SK-N-SH (cell line): ENCODE measurements around the gene AMER1. TPM values are rescaled to one million over a fixed set of nuclear protein-coding genes. Genes with fewer than 3 reads are reported as not detected.

Experiments
- CTCF ChIA-PET: fragments of 300-600, 350-600 bp; formaldehyde crosslinking; extraction: SDS; loops from one replicate; lab custom pipeline; 2021; lab: Yijun Ruan, JAX
- POLR2A ChIA-PET: fragments of 350-600 bp; sonication (Branson Sonifier 250); formaldehyde crosslinking; extraction: SDS; loops from one replicate; lab custom pipeline; 2020; ENCODE audit warnings: antibody characterized with exemption, inconsistent platforms; lab: Yijun Ruan, JAX
- DNase-seq: peaks from one replicate; pipeline ENCODE4 v3.0.0; 2012
- H2AFZ ChIP-seq: fragments of 200-600 bp; sonication (generic); 2 replicates; pipeline ENCODE4 v1.8.1; 2016; ENCODE audit warnings: antibody characterized with exemption, mild to moderate bottlenecking, low read depth
- H3F3A ChIP-seq: fragments of 200-600 bp; sonication (generic); replicated peaks from 2 replicates; pipeline ENCODE3; 2016; ENCODE audit warnings: antibody characterized with exemption, mild to moderate bottlenecking; ENCODE audit not compliant: insufficient read depth
- H3K27ac ChIP-seq, 2 experiments: fragments of 200-500 bp in 1 of 2; fragments of 200-600 bp in 1 of 2; sonication (Bioruptor generic) in 1 of 2; sonication (generic), shearing (Covaris generic) in 1 of 2; 2 replicates each; pipeline versions ENCODE4 v1.5.1 to v1.6.1; 2014 to 2016; ENCODE audit warnings: low read depth in 2 of 2, inconsistent platforms in 1 of 2, low read length in 1 of 2, mild to moderate bottlenecking in 1 of 2, mixed read lengths in 1 of 2
- H3K27me3 ChIP-seq: fragments of 200-600 bp; sonication (generic), shearing (Covaris generic); 2 replicates; pipeline ENCODE4 v1.6.1; 2016; ENCODE audit warnings: mixed run types; ENCODE audit not compliant: insufficient read depth
- H3K36me3 ChIP-seq, 2 experiments: fragments of 200-500 bp in 1 of 2; fragments of 200-600 bp in 1 of 2; sonication (Bioruptor generic) in 1 of 2; sonication (generic) in 1 of 2; replicated peaks in 1 of 2; 2 replicates each; pipeline versions ENCODE3 to v1.5.1; 2014 to 2016; ENCODE audit warnings: low read length in 1 of 2, mild to moderate bottlenecking in 1 of 2; ENCODE audit not compliant: insufficient read depth in 2 of 2, control insufficient read depth in 1 of 2
- H3K4me1 ChIP-seq, 2 experiments: fragments of 200-500 bp in 1 of 2; fragments of 200-600 bp in 1 of 2; sonication (Bioruptor generic) in 1 of 2; sonication (generic), shearing (Covaris generic) in 1 of 2; 2 replicates each; pipeline versions ENCODE4 v1.5.1 to v1.6.1; 2014 to 2016; ENCODE audit warnings: low read depth in 1 of 2, low read length in 1 of 2, mixed run types in 1 of 2; ENCODE audit not compliant: insufficient read depth in 2 of 2, control insufficient read depth in 1 of 2
- H3K4me2 ChIP-seq: fragments of 200-600 bp; sonication (generic), shearing (Covaris generic); 2 replicates; pipeline ENCODE4 v1.6.1; 2017; ENCODE audit warnings: mixed run types
- H3K4me3 ChIP-seq, 2 experiments: fragments of 200-500 bp in 1 of 2; fragments of 200-600 bp in 1 of 2; sonication (Bioruptor generic) in 1 of 2; sonication (generic), shearing (Covaris generic) in 1 of 2; 2 replicates each; pipeline versions ENCODE4 v1.5.1 to v1.8.1; 2014 to 2016; ENCODE audit warnings: low read depth in 2 of 2, inconsistent platforms in 1 of 2, low read length in 1 of 2, mild to moderate bottlenecking in 1 of 2, mixed read lengths in 1 of 2, moderate library complexity in 1 of 2
- H3K79me2 ChIP-seq: fragments of 200-600 bp; sonication (generic); 2 replicates; pipeline ENCODE4 v1.8.1; 2017; ENCODE audit warnings: mild to moderate bottlenecking; ENCODE audit not compliant: insufficient read depth
- H3K9ac ChIP-seq: fragments of 200-600 bp; sonication (generic); 2 replicates; pipeline ENCODE4 v1.6.1; 2017; ENCODE audit warnings: mixed run types
- H3K9me2 ChIP-seq: fragments of 200-600 bp; sonication (generic); 2 replicates; pipeline ENCODE4 v1.6.1; 2017; ENCODE audit warnings: mixed run types
- H3K9me3 ChIP-seq: fragments of 200-600 bp; sonication (generic); 2 replicates; pipeline ENCODE4 v1.6.1; 2017; ENCODE audit warnings: mixed run types, mild to moderate bottlenecking, moderate library complexity
- H4K20me1 ChIP-seq: fragments of 200-600 bp; sonication (generic); 2 replicates; pipeline ENCODE4 v1.6.1; 2017; ENCODE audit warnings: mild to moderate bottlenecking, mixed run types; ENCODE audit not compliant: insufficient read depth
- CHD2 ChIP-seq: fragments of 150-350 bp; IDR thresholded peaks from 2 replicates; pipeline ENCODE4 v1.6.1; 2018; ENCODE audit warnings: low read length; ENCODE audit not compliant: partially characterized antibody
- ELF1 ChIP-seq: IDR thresholded peaks from 2 replicates; pipeline ENCODE4 v1.4.0; 2012
- EP300 ChIP-seq, 2 experiments: IDR thresholded peaks; 2 replicates each; pipeline versions ENCODE4 v1.4.0 to v1.6.1; 2012; ENCODE audit warnings: borderline replicate concordance in 1 of 2, low read depth in 1 of 2, low read length in 1 of 2
- EZH2phosphoT487 ChIP-seq: fragments of 200-600 bp; sonication (generic); IDR thresholded peaks from 2 replicates; pipeline ENCODE4 v1.6.1; 2017; ENCODE audit warnings: low read depth, mixed run types, mild to moderate bottlenecking, antibody characterized with exemption, moderate library complexity, borderline replicate concordance
- FOXJ3 ChIP-seq: sonication (generic); formaldehyde crosslinking; IDR thresholded peaks from 2 replicates; pipeline ENCODE4 v1.5.1; 2020; ENCODE audit warnings: mild to moderate bottlenecking, missing genetic modification reagents
- FOXM1 ChIP-seq: IDR thresholded peaks from 2 replicates; pipeline ENCODE4 v1.4.0; 2012; ENCODE audit warnings: low read depth, mild to moderate bottlenecking
- GABPA ChIP-seq: IDR thresholded peaks from 2 replicates; pipeline ENCODE4 v1.4.0; 2012; ENCODE audit warnings: low read depth, mild to moderate bottlenecking
- MEF2A ChIP-seq: IDR thresholded peaks from 2 replicates; pipeline ENCODE4 v1.4.0; 2012; ENCODE audit warnings: low read depth, borderline replicate concordance
- NRF1 ChIP-seq: IDR thresholded peaks from 2 replicates; pipeline ENCODE4 v1.6.1; 2012; ENCODE audit warnings: low read depth, mild to moderate bottlenecking, low read length
- RAD21 ChIP-seq: IDR thresholded peaks from 2 replicates; pipeline ENCODE4 v1.6.1; 2012; ENCODE audit warnings: mild to moderate bottlenecking, low read length
- RFX5 ChIP-seq: IDR thresholded peaks from 2 replicates; pipeline ENCODE4 v1.6.1; 2012; ENCODE audit warnings: mild to moderate bottlenecking, improper control_type of control experiment, low read length
- SMC3 ChIP-seq: IDR thresholded peaks from 2 replicates; pipeline ENCODE4 v1.6.1; 2012; ENCODE audit warnings: low read depth, low read length, improper control_type of control experiment
- USF2 ChIP-seq: fragments of 150-350 bp; IDR thresholded peaks from 2 replicates; pipeline ENCODE4 v1.6.1; 2017; ENCODE audit warnings: antibody characterized with exemption, low read length, low read depth, borderline replicate concordance
- YY1 ChIP-seq: IDR thresholded peaks from 2 replicates; pipeline ENCODE4 v1.4.0; 2012; ENCODE audit warnings: low read depth, mild to moderate bottlenecking
- ZBTB33 ChIP-seq: IDR thresholded peaks from 2 replicates; pipeline ENCODE4 v1.4.0; 2012; ENCODE audit warnings: low read depth, borderline replicate concordance
- WGBS: methylation state at CpG from one replicate; pipeline ENCODE4 v1.1.6; 2017; ENCODE audit warnings: low lambda C conversion rate; 5-methylcytosine and 5-hydroxymethylcytosine counted together
- polyA plus RNA-seq, 3 experiments: library from polyadenylated mRNA; depleted of rRNA; stranded (reverse); fragments of >200 nt; gene quantifications; 2 replicates each; pipeline ENCODE4 v1.2.3, GENCODE V29; 2012
- TF ChIP-seq, protein P1 (sequence below): IDR thresholded peaks from 2 replicates; pipeline ENCODE4; 2012
- TF ChIP-seq, protein P2 (sequence below): fragments of 150-350 bp; IDR thresholded peaks from 2 replicates; pipeline ENCODE4 v1.6.1; 2016; ENCODE audit warnings: mild to moderate bottlenecking, low read depth, low read length

The AMER1 gene
- polyA plus RNA-seq, 1 of the 3 experiments (the other 2 are of a cell fraction) = 0.67 TPM

GRCh38 chrX:64187762-64188150 lies 17.8 kb downstream of the AMER1 start:
- Histone ChIP-seq H2AFZ (no peak overlapping the region), H3F3A (no peaks in the 10 kb centered on the region), H3K4me3 (no peak overlapping the region), H3K9me3 (no peaks in the 10 kb centered on the region), H3K27me3 (no peaks in the 10 kb centered on the region), H3K4me1 (no peaks in the 10 kb centered on the region; a peak in 1 of 4 replicates), H3K36me3 (peaks cover 0 to 4% of the 10 kb centered on the region in 2 experiments), H3K9ac (no peak overlapping the region), H3K4me2 (no peak overlapping the region), H3K9me2 (no peaks in the 10 kb centered on the region), H4K20me1 (no peaks in the 10 kb centered on the region), H3K79me2 (no peaks in the 10 kb centered on the region), H3K27ac (no peak overlapping the region)
- no peak for DNase-seq
- POLR2A ChIA-PET = no interaction called here
- CTCF ChIA-PET = no interaction called here
- TF ChIP-seq MEF2A = no peak
- TF ChIP-seq SMC3 = no peak
- TF ChIP-seq, protein P1, sequence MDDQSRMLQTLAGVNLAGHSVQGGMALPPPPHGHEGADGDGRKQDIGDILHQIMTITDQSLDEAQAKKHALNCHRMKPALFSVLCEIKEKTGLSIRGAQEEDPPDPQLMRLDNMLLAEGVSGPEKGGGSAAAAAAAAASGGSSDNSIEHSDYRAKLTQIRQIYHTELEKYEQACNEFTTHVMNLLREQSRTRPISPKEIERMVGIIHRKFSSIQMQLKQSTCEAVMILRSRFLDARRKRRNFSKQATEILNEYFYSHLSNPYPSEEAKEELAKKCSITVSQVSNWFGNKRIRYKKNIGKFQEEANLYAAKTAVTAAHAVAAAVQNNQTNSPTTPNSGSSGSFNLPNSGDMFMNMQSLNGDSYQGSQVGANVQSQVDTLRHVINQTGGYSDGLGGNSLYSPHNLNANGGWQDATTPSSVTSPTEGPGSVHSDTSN = no peak
- TF ChIP-seq FOXM1 = no peak
- TF ChIP-seq, all 33 proteins: peak for 0

- Histone ChIP-seq H3K4me1 (no peaks in the 10 kb centered on the region; a peak in 1 of 4 replicates), H3K9ac (no peak overlapping the region), H3K4me2 (no peak overlapping the region), H4K20me1 (no peaks in the 10 kb centered on the region), H3K79me2 (no peaks in the 10 kb centered on the region), H3K36me3 (no peaks in the 10 kb centered on the region), H3K27ac (no peak overlapping the region)
- DNase-seq = no peak
- TF ChIP-seq EZH2phosphoT487 (no peak), FOXM1 (no peak), YY1 (no peak), EP300 (IDR thresholded peaks at IDR 0.05; ENCODE audit: borderline replicate concordance in 1 of 2, low read depth in 1 of 2, low read length in 1 of 2) (no peak), CHD2 (no peak)
- TF ChIP-seq, all 33 proteins: peak for 0
- Histone ChIP-seq H3K27me3 (no peaks in the 10 kb centered on the region), H3K4me3 (no peak overlapping the region), H2AFZ (no peak overlapping the region), H3K9me2 (no peaks in the 10 kb centered on the region), H3F3A (no peaks in the 10 kb centered on the region), H3K9me3 (no peaks in the 10 kb centered on the region)
- 40% methylated on average over 1 of the region's 1 CpG for WGBS
- POLR2A ChIA-PET = no interaction called here
- CTCF ChIA-PET = no interaction called here
Observed at GRCh38 chrX:64186974-64187761, 18.3 kb downstream of the AMER1 start.

DNA sequence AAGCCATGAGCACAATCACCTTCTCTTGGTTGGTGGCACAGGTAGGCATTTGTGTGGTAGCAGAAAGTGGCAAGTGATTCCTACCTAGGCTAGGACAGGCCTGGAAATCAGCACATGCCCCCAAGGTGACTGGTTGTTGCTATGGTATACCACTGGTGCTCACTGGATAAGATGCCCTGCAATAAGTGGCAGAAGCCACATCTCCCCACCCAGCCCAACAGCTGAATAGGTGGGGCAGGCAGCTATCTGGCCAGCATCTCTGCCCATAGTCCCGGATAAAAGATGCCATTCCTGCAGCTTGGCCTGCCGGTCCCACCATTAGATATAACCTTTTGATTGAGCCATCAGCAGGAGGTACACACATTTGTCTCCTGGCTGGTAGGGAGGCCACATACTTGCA lies 21.1 kb downstream of the AMER1 start:
- 46% methylated on average over 2 of the region's 2 CpGs for whole genome bisulfite sequencing
- Histone ChIP-seq H3K9me3 (no peaks in the 10 kb centered on the region), H4K20me1 (no peaks in the 10 kb centered on the region), H3K9me2 (no peaks in the 10 kb centered on the region), H3K9ac (no peak overlapping the region), H3F3A (no peaks in the 10 kb centered on the region), H3K27ac (no peak overlapping the region), H3K4me2 (no peak overlapping the region), H3K27me3 (no peaks in the 10 kb centered on the region), H3K79me2 (no peaks in the 10 kb centered on the region), H3K4me1 (no peaks in the 10 kb centered on the region; a peak in 1 of 4 replicates), H3K36me3 (no peaks in the 10 kb centered on the region), H2AFZ (no peak overlapping the region), H3K4me3 (no peak overlapping the region)
- POLR2A ChIA-PET = no interaction called here
- no peak for DNase-seq
- CTCF ChIA-PET = no interaction called here
- no peak for TF ChIP-seq USF2
- no peak for TF ChIP-seq GABPA
- no peak for TF ChIP-seq SMC3
- TF ChIP-seq, protein P2, sequence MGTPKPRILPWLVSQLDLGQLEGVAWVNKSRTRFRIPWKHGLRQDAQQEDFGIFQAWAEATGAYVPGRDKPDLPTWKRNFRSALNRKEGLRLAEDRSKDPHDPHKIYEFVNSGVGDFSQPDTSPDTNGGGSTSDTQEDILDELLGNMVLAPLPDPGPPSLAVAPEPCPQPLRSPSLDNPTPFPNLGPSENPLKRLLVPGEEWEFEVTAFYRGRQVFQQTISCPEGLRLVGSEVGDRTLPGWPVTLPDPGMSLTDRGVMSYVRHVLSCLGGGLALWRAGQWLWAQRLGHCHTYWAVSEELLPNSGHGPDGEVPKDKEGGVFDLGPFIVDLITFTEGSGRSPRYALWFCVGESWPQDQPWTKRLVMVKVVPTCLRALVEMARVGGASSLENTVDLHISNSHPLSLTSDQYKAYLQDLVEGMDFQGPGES = no peak
- TF ChIP-seq ZBTB33 = no peak
- no peak for TF ChIP-seq RFX5
- no peak for TF ChIP-seq RAD21
- TF ChIP-seq NRF1 = no peak
- TF ChIP-seq ELF1 = no peak
- TF ChIP-seq FOXJ3 (CRISPR knock-in tag) = no peak
